GM18870 (cell line): ENCODE data around the gene SMC1B.
"Not testable (repeated sequence)": the region's sequence is repeated elsewhere in the genome, so short reads cannot be mapped to it uniquely, and the experiment has no call there.

ENCODE experiments used
- ATAC-seq: cut with Tn5 transposase; IDR thresholded peaks from one replicate; pipeline ENCODE4 v1.9.1; 2021; ENCODE audit warnings: moderate library complexity; ENCODE audit not compliant: unreplicated experiment

SMC1B gene

GRCh38 chr22:45357490-45357889, 55.9 kb downstream of the SMC1B start:
- no peak for ATAC-seq

- no peak for ATAC-seq
These were observed 59.6 kb downstream of the SMC1B start for GRCh38 chr22:45353786-45354185.

GRCh38 chr22:45352757-45353156, 60.6 kb downstream of the SMC1B start:
- not testable (repeated sequence) for ATAC-seq

- ATAC-seq, result no peak
These were observed 61.4 kb downstream of the SMC1B start for GRCh38 chr22:45351956-45352355.

GRCh38 chr22:45349916-45350315, 63.5 kb downstream of the SMC1B start:
- no peak for ATAC-seq

- ATAC-seq, result no peak
These were observed 69.1 kb downstream of the SMC1B start for GRCh38 chr22:45344334-45344733.

- no peak for ATAC-seq
These were observed 70.3 kb downstream of the SMC1B start for GRCh38 chr22:45343143-45343542.

GRCh38 chr22:45341498-45341897, 71.9 kb downstream of the SMC1B start:
- no peak for ATAC-seq

- no peak for ATAC-seq
These were observed 73.1 kb downstream of the SMC1B start for GRCh38 chr22:45340323-45340722.

- no peak for ATAC-seq
These were observed 74.6 kb downstream of the SMC1B start for GRCh38 chr22:45338795-45339194.

GRCh38 chr22:45337536-45337935, 75.9 kb downstream of the SMC1B start:
- no peak for ATAC-seq

- no peak for ATAC-seq
These were observed 76.4 kb downstream of the SMC1B start for GRCh38 chr22:45336971-45337431.

GRCh38 chr22:45335854-45336522, 77.4 kb downstream of the SMC1B start:
- no peak for ATAC-seq

GRCh38 chr22:45335021-45335818, 78.2 kb downstream of the SMC1B start:
- no peak for ATAC-seq

GRCh38 chr22:45334528-45334927, 78.9 kb downstream of the SMC1B start:
- no peak for ATAC-seq

- no peak for ATAC-seq
These were observed 79.3 kb downstream of the SMC1B start for GRCh38 chr22:45334068-45334467.

GRCh38 chr22:45332001-45332400, 81.4 kb downstream of the SMC1B start:
- no peak for ATAC-seq

GRCh38 chr22:45331486-45331885, 81.9 kb downstream of the SMC1B start:
- no peak for ATAC-seq

GRCh38 chr22:45330548-45330947, 82.9 kb downstream of the SMC1B start:
- no peak for ATAC-seq

GRCh38 chr22:45329530-45329936, 83.9 kb downstream of the SMC1B start:
- no peak for ATAC-seq

- no peak for ATAC-seq
These were observed 84.4 kb downstream of the SMC1B start for GRCh38 chr22:45328822-45329529.

GRCh38 chr22:45328261-45328660, 85.1 kb downstream of the SMC1B start:
- ATAC-seq, result not testable (repeated sequence)
